Head of caudate nucleus (tissue), 42 donors: ENCODE data around the gene NXF3.
"Not testable (repeated sequence)": the region's sequence is repeated elsewhere in the genome, so short reads cannot be mapped to it uniquely, and the experiment has no call there.

Experiments used
- DNase-seq, 42 donors: peaks; one replicate each; pipeline versions ENCODE4 v3.0.0 to v3.0.0-alpha.2; 2020 to 2021; ENCODE audit warnings: mixed read lengths in 7 of 42
- intact Hi-C: fragments of 100-400 bp; cut with DNase I; formaldehyde crosslinking; loops from one replicate; pipeline ENCODE4 v1.15.0; 2022

Gene NXF3

GRCh38 chrX:103056902-103057301 is 36.0 kb downstream of the NXF3 start:
- intact Hi-C loops = no loop called here
- DNase-seq = no peak

- no peak for DNase-seq
Measured at GRCh38 chrX:103052625-103053024, 40.3 kb downstream of the NXF3 start.

GRCh38 chrX:103051260-103051789 is 41.6 kb downstream of the NXF3 start:
- intact Hi-C loops = no loop called here
- DNase-seq = no peak

More at GRCh38 chrX:103052625-103053024, 40.3 kb downstream of the NXF3 start:
- intact Hi-C loops = no loop called here

- intact Hi-C loops, DNase-seq: not testable (repeated sequence)
Measured at GRCh38 chrX:103033371-103033770, 59.6 kb downstream of the NXF3 start.
